Aorta (tissue), 5 donors: Measurements from ENCODE around the gene C1orf74. TPM values are rescaled to one million over a fixed set of nuclear protein-coding genes. Genes with fewer than 3 reads are reported as not detected.

ENCODE experiments used
- ATAC-seq: fragments of 200-7000 bp; cut with Tn5 transposase; one replicate; pipeline ENCODE4 v1.9.1; 2022; ENCODE audit warnings: moderate library complexity; ENCODE audit not compliant: low FRiP score
- DNase-seq, 2 donors: peaks; one replicate each; pipeline ENCODE4 v3.0.0-alpha.2; 2020
- H3K27ac ChIP-seq, 2 donors: one replicate each; pipeline ENCODE4 v1.5.1; 2013; ENCODE audit warnings: low read length in 2 of 2, mild to moderate bottlenecking in 2 of 2, moderate library complexity in 2 of 2, control low read depth in 1 of 2, inconsistent platforms in 1 of 2, low read depth in 1 of 2
- H3K27me3 ChIP-seq, 2 donors: one replicate each; pipeline ENCODE4 v1.6.1; 2013; ENCODE audit warnings: control low read depth in 1 of 2, low read length in 1 of 2, mild to moderate bottlenecking in 1 of 2, moderate library complexity in 1 of 2; ENCODE audit not compliant: insufficient read depth in 2 of 2, control insufficient read depth in 1 of 2
- H3K36me3 ChIP-seq, 2 donors: one replicate each; pipeline ENCODE4 v1.6.1; 2013; ENCODE audit warnings: control low read depth in 1 of 2, low read length in 1 of 2, mild to moderate bottlenecking in 1 of 2; ENCODE audit not compliant: insufficient read depth in 2 of 2, control insufficient read depth in 1 of 2
- H3K4me1 ChIP-seq, 2 donors: one replicate each; pipeline ENCODE4 v1.6.1; 2013; ENCODE audit warnings: low read length in 2 of 2, control low read depth in 1 of 2, mild to moderate bottlenecking in 1 of 2, moderate library complexity in 1 of 2; ENCODE audit not compliant: insufficient read depth in 2 of 2, control insufficient read depth in 1 of 2
- H3K4me3 ChIP-seq, 2 donors: one replicate each; pipeline ENCODE4 v1.5.1; 2013; ENCODE audit warnings: low read length in 2 of 2, control low read depth in 1 of 2, mild to moderate bottlenecking in 1 of 2
- H3K9me3 ChIP-seq: one replicate; pipeline ENCODE4 v1.6.1; 2013; ENCODE audit warnings: mild to moderate bottlenecking, low read length; ENCODE audit not compliant: control insufficient read depth
- WGBS, 2 donors: extraction: QIAGEN DNeasy Blood & Tissue Kit; methylation state at CpG; one replicate each; pipeline ENCODE4 v1.1.7; 2013; 5-methylcytosine and 5-hydroxymethylcytosine counted together
- intact Hi-C, 2 donors: fragments of 100-400 bp; cut with DNase I; formaldehyde crosslinking; loops; one replicate each; pipeline versions ENCODE4 v1.14.2 to v1.15.0; 2022
- polyA plus RNA-seq, 2 donors: library from polyadenylated mRNA; stranded (reverse); fragments of 200-250 nt; gene quantifications; one replicate each; pipeline ENCODE4 v1.2.3, GENCODE V29; 2013
- total RNA-seq, 2 donors: library from RNA; stranded (reverse); fragmentation: NEBNext Ultra II Directional; extraction: Animal tissue kit (Norgen Biotek cat#: 25700); gene quantifications; one replicate each; pipeline ENCODE4 v1.2.1, GENCODE V29; 2021
- donor health status: healthy with polysubstance abuse.
- donor health status: Bipolar disorder and iron deficiency.
- donor health status: DM: no; HTN: no; CAD: no.
- donor health status: DM: no; HTN: no; CAD: no.
- donor health status: DM: yes; HTN: yes; CAD: no.

The C1orf74 gene
- total and polyA plus RNA-seq, 4 donors = 0.69 to 1.6 (median 0.93) TPM

GRCh38 chr1:209736490-209737117 lies 47.8 kb downstream of the C1orf74 start:
- DNase-seq = no peak
- no peaks in the 10 kb centered on the region for H3K4me1 ChIP-seq
- H3K4me3 ChIP-seq = no peak overlapping the region
- H3K27me3 ChIP-seq = no peaks in the 10 kb centered on the region
- no peaks in the 10 kb centered on the region for H3K36me3 ChIP-seq
- WGBS, 2 donors = 62 to 63% methylated on average over 3 of the region's 3 CpGs
- intact Hi-C loops = no loop called here
- no peak overlapping the region for H3K27ac ChIP-seq
- no peaks in the 10 kb centered on the region for H3K9me3 ChIP-seq
- ATAC-seq = no peak

GRCh38 chr1:209733409-209734192 lies 50.8 kb downstream of the C1orf74 start:
- H3K4me1 ChIP-seq = no peaks in the 10 kb centered on the region
- H3K4me3 ChIP-seq = no peak overlapping the region
- no peaks in the 10 kb centered on the region for H3K36me3 ChIP-seq
- no peak overlapping the region for H3K27ac ChIP-seq
- no peaks in the 10 kb centered on the region for H3K27me3 ChIP-seq
- H3K9me3 ChIP-seq = peaks cover 2% of the 10 kb centered on the region
- 89 to 91% methylated on average over 3 of the region's 3 CpGs for WGBS, 2 donors
- no peak for DNase-seq
- ATAC-seq = peak; percentile 60
- intact Hi-C loops = no loop called here

- H3K27ac ChIP-seq = no peak overlapping the region
- 25 to 52% methylated on average over 1 of the region's 1 CpG for WGBS, 2 donors
- H3K27me3 ChIP-seq = no peaks in the 10 kb centered on the region
- intact Hi-C loops = no loop called here
- H3K4me3 ChIP-seq = no peak overlapping the region
- DNase-seq (no peak), ATAC-seq (no peak)
- H3K9me3 ChIP-seq = peaks cover 2% of the 10 kb centered on the region
- no peaks in the 10 kb centered on the region for H3K4me1 ChIP-seq
- H3K36me3 ChIP-seq = no peaks in the 10 kb centered on the region
Observed at GRCh38 chr1:209732725-209733124, 51.6 kb downstream of the C1orf74 start.

- WGBS, 2 donors = 46 to 70% methylated on average over 1 of the region's 1 CpG
- no peak for ATAC-seq
- no peak for DNase-seq
- H3K27me3 ChIP-seq = no peaks in the 10 kb centered on the region
- intact Hi-C loops = no loop called here
- H3K27ac ChIP-seq = no peak overlapping the region
- no peaks in the 10 kb centered on the region for H3K4me1 ChIP-seq
- peaks cover 2% of the 10 kb centered on the region for H3K9me3 ChIP-seq
- H3K36me3 ChIP-seq = no peaks in the 10 kb centered on the region
- no peak overlapping the region for H3K4me3 ChIP-seq
Observed at GRCh38 chr1:209729436-209729835, 54.9 kb downstream of the C1orf74 start.

Other genes starting within 250 kb of the C1orf74 start
- under 1 TPM in 1 of 2 donors, not detected in 1; 0.72 TPM for gene CAMK1G, start 200.8 kb downstream of the C1orf74 start, total RNA-seq
- under 1 TPM in 1 of 2 donors, not detected in 1; 0.63 TPM for gene CAMK1G, start 200.8 kb downstream of the C1orf74 start, polyA plus RNA-seq
- 1 to 10 TPM in 1 of 2 donors, under 1 TPM in 1; 0.84 to 3.9 TPM for gene LAMB3, start 132.1 kb downstream of the C1orf74 start, total RNA-seq
- 1 to 10 TPM; 5.2 to 5.4 TPM for gene LAMB3, start 132.1 kb downstream of the C1orf74 start, polyA plus RNA-seq
- gene G0S2, start 109.1 kb downstream of the C1orf74 start, total RNA-seq = 10 to 100 TPM; 21.3 to 24.9 TPM
- 10 to 100 TPM; 16.3 to 20.3 TPM for gene G0S2, start 109.1 kb downstream of the C1orf74 start, polyA plus RNA-seq
- 10 to 100 TPM; 13.9 to 21.5 TPM for gene HSD11B1, start 79.7 kb downstream of the C1orf74 start, total RNA-seq
- gene HSD11B1, start 79.7 kb downstream of the C1orf74 start, polyA plus RNA-seq = 10 to 100 TPM in 1 of 2 donors, 1 to 10 TPM in 1; 3.0 to 10.2 TPM
- gene TRAF3IP3, start 28.5 kb downstream of the C1orf74 start, total RNA-seq = 1 to 10 TPM; 4.3 to 9.0 TPM
- gene TRAF3IP3, start 28.5 kb downstream of the C1orf74 start, polyA plus RNA-seq = 1 to 10 TPM in 1 of 2 donors, under 1 TPM in 1; 0.88 to 1.1 TPM
- 1 to 10 TPM; 1.9 to 3.8 TPM for gene IRF6, start 21.6 kb upstream of the C1orf74 start, total RNA-seq
- gene IRF6, start 21.6 kb upstream of the C1orf74 start, polyA plus RNA-seq = 1 to 10 TPM; 2.6 to 9.8 TPM
- 1 to 10 TPM; 7.2 to 8.1 TPM for gene UTP25, start 43.4 kb upstream of the C1orf74 start, total RNA-seq
- gene UTP25, start 43.4 kb upstream of the C1orf74 start, polyA plus RNA-seq = 1 to 10 TPM in 1 of 2 donors, under 1 TPM in 1; 0.50 to 3.0 TPM
- not detected for gene SYT14, start 153.7 kb upstream of the C1orf74 start, total RNA-seq
- under 1 TPM in 1 of 2 donors, not detected in 1; 0.13 TPM for gene SYT14, start 153.7 kb upstream of the C1orf74 start, polyA plus RNA-seq